ENCODE measurements around the gene SNED1. TPM values are rescaled to one million over a fixed set of nuclear protein-coding genes. Genes with fewer than 3 reads are reported as not detected.

Gene SNED1
- total RNA-seq, 1 donor from 2014 or later, result 148 TPM

DNA sequence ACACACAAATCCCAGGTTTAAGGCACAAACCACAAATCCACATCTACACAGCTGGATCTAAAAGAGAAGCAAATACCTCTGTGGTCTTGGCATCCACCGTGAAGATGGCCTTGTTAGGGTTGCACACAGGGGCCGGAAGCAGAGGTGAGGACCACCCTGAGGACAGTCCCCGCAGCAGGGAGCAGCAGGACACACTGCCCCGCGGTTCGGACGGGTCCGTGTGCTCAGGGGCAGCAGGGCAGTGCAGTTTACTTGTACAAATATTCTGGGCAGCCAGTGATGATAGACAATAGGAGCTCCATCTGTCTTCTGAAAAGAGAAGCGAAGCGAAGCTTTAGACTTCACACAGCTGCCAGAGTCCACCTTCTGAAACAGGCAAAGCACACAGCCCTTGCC, 142.0 kb downstream of the SNED1 start:
- ATAC-seq (no peak), DNase-seq (ENCODE audit: low spot score) (peak; percentile 17)
- intact Hi-C loops (cut with DNase I), result loop anchor here (5.0 kb wide), 1 partner anchor 372 kb away; no protein-coding TSS in a partner anchor

DNA sequence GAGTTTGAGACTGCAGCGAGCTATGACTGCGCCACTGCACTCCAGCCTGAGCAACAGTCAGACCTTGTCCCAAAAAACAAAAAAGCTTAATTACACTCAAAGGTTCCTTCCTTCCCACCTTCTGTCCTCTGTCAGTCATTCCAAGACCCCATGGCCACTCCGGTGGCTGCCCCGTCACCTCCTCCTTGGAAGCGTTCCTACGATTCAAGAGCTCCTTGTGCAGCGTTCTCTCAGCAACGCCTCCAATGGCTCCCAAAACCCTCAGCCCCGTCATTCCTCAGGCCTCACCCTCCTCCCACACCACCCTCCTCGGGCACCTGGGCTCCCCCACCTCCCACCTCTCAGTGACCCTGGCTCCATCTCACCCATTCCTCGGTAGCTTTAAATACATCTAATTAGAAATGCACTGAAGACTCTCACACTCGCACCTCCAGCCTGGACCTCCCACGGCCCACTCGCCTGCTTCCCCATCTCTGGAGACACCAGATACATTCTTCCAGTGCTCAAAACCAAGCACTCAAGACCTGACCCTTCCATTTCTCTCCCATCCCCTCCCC, 142.9 kb downstream of the SNED1 start:
- DNase-seq (ENCODE audit: low spot score), result peak; percentile 33
- intact Hi-C loops (cut with DNase I), result loop anchor here (5.0 kb wide), 1 partner anchor 371 kb away; no protein-coding TSS in a partner anchor
- ATAC-seq, result no peak

DNA sequence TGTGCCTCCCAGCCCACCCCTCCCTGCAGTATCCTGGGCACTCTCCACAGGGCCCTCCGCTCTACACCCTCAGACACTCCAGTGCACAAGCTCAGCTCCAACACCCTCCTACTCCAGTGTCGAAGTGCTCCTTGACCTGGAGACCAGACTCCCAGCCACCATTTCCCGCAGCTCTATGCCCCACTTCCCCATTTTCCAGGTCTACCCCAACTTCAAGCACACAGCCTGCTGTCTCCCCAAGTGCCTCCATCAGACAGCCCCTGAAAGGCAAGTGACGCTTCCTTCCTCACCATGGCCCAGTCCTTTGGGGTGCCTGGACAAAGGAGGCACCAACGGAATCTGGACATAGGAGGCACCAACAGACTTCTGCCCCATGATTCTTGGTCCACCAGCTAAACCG, 143.6 kb downstream of the SNED1 start:
- intact Hi-C loops (cut with DNase I), result loop anchor here (5.0 kb wide), 1 partner anchor 370 kb away; no protein-coding TSS in a partner anchor
- DNase-seq (ENCODE audit: low spot score) (no peak), ATAC-seq (no peak)

DNA sequence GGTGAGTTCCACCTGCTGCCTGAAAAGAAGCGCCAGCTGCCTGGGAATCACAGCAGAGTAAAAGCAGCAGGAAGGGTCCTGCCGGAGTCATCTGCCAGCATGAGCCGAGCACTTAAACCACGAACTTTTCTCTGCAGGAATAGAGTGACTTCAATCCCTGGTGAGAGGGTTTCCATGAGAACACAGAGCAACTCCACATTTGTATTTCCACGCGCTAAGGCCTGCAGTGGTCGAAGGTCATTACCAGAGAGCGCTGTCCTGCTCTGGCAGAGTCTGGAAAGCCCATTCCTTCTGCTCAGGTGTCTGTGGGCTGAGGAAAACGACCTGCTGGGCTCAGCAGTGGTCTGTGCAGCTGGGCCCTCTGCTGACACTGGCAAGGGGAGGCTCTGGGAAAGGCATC, 144.2 kb downstream of the SNED1 start:
- no peak for DNase-seq (ENCODE audit: low spot score)
- ATAC-seq, result no peak
- intact Hi-C loops (cut with DNase I), result loop anchor here (5.0 kb wide), 1 partner anchor 370 kb away; no protein-coding TSS in a partner anchor

Other genes with a start within 250 kb of the SNED1 start
- 123 TPM for gene KIF1A, start 178.4 kb upstream of the SNED1 start, total RNA-seq
- gene AGXT, start 129.8 kb upstream of the SNED1 start, total RNA-seq, result not detected
- gene MAB21L4, start 102.5 kb upstream of the SNED1 start, total RNA-seq, result not detected
- 0.18 TPM for gene CROCC2, start 92.3 kb upstream of the SNED1 start, total RNA-seq
- 33.5 TPM for gene MTERF4, start 103.7 kb downstream of the SNED1 start, total RNA-seq
- 7.0 TPM for gene PASK, start 150.9 kb downstream of the SNED1 start, total RNA-seq
- 45.3 TPM for gene PPP1R7, start 151.8 kb downstream of the SNED1 start, total RNA-seq
- 3.8 TPM for gene ANO7, start 190.1 kb downstream of the SNED1 start, total RNA-seq